ENCODE results near the gene SNX33.
"Not testable (repeated sequence)": the region's sequence is repeated elsewhere in the genome, so short reads cannot be mapped to it uniquely, and the experiment has no call there.

The SNX33 gene

DNA sequence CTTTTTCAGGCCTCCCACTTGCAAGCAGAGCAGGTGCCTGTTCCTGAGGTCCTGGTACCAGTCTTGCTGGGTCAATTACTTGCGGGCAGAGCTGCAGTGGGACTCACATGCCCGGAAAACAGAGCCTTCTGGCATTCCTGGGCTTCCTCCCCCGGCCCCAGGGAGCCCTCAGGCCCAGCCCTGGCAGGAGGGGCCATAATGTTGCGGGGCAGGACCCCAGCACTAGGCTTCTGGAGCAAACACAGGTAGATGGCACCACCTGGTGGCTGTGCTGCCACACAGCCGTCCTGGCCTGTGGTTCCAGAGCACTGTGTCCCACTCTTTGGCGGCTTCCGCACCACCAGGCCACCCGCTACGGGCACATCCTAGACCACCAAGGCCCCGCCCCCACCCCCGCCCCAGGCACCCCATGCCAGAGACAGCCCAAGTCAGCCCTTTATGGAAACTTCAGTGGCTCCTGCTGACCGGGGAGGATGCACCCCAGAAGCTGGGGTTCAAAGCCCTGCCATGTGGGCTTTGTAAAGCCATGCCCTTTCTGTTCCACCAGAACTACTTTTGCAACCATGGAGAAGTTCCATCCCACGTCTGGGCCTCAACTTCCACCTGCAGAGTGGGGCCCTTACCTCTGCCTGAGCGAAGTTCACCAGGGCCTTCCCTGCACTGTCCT lies 36.1 kb downstream of the SNX33 start:
- DNase-seq (ENCODE audit: low spot score), result peak; percentile 91

- no peak for DNase-seq (ENCODE audit: low spot score)
These were observed 36.9 kb downstream of the SNX33 start for GRCh38 chr15:75684648-75685047.

DNA sequence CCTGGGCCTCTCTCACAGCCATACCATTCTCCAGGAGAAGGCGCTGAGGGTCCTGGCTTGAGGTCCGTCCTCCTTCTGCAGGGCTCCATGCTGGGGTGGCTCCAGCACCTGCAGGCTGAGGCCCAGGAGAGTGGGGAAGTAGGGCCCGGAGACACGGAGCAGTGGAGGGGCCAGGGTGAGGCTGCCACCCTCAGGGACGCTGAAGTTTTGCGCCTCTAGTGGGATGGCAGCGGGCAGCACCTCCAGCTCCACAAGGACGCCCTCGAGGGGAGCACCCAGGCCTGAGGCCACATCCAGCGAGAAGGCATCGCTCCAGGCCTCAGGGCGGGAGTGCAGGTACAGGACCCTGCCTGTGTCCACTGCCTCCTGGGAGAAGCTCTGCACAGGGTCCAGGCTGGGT lies 37.5 kb downstream of the SNX33 start:
- no peak for DNase-seq (ENCODE audit: low spot score)

DNA sequence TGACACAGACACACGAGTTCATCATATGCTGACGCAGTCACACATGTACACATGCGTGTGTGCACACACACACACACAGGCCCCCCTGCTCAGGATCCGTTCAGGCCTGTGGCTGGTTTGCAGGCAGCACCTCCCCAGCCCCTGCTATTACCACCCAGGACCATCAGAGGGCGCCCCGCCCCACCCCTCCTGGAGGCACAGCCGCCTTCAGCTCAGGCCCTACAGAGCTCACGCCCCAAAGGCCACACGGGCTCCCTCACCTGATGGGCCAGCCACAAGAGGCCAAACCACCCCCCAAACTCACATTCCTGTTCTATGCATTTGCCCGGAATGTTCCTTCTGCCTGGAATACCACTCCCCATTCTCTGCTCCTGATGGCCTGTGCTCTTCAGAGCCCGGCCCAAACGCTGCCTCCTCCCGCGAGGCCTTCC lies 38.5 kb downstream of the SNX33 start:
- peak; percentile 79 for DNase-seq (ENCODE audit: low spot score)

- no peak for DNase-seq (ENCODE audit: low spot score)
These were observed 40.0 kb downstream of the SNX33 start for GRCh38 chr15:75687486-75688277.

DNA sequence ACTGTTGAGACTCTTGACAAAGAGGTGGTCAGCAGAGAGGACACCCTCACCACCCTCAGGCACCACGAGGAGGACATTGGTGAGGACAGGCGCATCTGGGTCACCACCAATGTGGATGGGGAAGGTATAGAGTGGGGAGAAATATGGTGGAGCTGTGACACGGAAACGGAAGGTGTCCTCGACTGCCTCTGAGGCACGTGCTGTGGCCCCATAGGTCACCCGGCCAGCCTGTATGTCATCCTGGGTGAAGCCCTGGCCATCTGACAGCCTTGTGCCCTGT lies 40.5 kb downstream of the SNX33 start:
- DNase-seq (ENCODE audit: low spot score), result no peak

DNA sequence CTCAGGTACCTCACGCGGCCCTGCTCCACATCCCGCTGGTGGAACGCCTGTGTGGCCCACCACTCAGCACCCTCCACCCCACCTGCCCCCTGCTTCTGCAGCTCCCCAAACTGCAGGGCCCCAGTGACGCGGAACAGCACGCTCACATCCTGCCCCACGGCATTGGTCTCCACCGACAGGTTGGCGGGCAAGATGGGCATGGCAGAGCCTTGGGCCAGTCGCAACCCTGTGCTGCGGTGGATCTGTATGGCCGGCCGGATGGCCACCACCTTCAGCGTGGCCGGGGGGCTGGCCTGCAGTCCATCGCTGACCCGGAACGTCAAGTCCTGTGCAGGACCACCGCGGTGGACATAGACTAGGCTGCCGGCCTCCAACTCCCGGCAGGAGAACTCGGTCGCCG lies 41.1 kb downstream of the SNX33 start:
- DNase-seq (ENCODE audit: low spot score), result no peak

- not testable (repeated sequence) for DNase-seq (ENCODE audit: low spot score)
These were observed 41.7 kb downstream of the SNX33 start for GRCh38 chr15:75689429-75689828.

GRCh38 chr15:75692311-75692710 lies 44.6 kb downstream of the SNX33 start:
- DNase-seq (ENCODE audit: low spot score), result not testable (repeated sequence)

- not testable (repeated sequence) for DNase-seq (ENCODE audit: low spot score)
These were observed 45.3 kb downstream of the SNX33 start for GRCh38 chr15:75693028-75693427.

- no peak for DNase-seq (ENCODE audit: low spot score)
These were observed 46.0 kb downstream of the SNX33 start for GRCh38 chr15:75693501-75694240.

- peak; percentile 73 for DNase-seq (ENCODE audit: low spot score)
These were observed 46.8 kb downstream of the SNX33 start for GRCh38 chr15:75694241-75695182.

- DNase-seq (ENCODE audit: low spot score), result no peak
These were observed 47.5 kb downstream of the SNX33 start for GRCh38 chr15:75695220-75695619.

GRCh38 chr15:75695634-75696310 lies 48.1 kb downstream of the SNX33 start:
- DNase-seq (ENCODE audit: low spot score), result no peak

DNA sequence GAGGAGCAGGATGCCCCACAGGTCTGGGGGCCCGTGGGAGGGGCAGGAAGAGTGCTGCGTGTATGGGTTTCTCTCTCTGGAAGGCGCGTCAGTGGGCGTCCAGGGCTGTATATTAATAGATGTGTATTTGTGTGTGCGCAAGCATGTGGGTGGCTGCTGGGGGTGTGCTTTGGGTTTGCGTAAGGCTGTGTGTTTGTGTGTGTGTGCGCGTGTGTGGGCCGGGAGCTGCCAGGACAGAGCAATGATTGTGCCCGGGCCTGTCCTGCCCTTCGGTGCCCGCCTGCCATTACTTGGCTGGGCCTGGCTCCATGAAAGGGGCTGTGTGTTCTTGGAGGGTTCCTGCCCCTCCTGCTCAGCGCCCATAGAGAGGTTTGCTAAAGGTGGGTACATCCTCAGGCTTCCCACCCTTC lies 48.6 kb downstream of the SNX33 start:
- no peak for DNase-seq (ENCODE audit: low spot score)

DNA sequence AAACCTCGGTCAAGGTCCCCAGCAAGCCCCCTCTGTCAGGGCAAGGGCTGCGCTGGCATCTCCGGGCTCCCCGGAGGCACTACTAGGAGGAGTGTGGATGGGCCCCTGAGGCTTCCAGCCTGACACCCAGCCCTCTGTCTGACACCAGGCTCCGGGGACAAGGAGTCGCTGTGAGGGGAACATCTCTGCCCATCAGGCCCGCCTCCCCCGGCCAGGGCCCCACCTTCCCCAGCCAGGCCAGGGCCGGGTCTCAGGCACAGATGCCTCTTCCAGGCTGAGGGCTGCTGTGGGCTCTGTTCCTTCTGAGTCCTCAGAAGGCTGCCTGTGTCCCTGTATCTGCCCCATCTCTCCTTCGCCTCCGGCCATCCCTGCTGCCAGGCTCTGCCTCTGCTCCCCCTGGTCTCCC lies 49.1 kb downstream of the SNX33 start:
- DNase-seq (ENCODE audit: low spot score), result no peak

DNA sequence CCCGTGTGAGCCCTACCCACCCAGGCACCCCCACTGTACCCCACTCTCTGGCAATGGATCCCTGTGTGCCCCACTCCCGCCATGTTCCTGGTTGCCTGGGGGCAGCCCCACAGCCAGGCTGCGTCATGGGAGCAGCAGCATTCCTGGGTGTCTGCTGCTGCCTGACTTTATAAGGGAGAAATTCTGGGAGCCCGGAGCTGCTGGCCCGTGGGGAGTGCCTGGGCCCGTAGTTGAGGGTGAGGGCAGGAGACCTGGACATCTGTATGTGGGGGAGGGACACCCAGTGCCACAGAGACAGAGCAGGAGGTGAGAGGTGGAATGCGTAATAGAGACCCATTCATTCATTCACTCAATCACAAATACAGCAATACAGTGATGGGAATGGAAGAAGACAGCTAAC lies 49.8 kb downstream of the SNX33 start:
- DNase-seq (ENCODE audit: low spot score), result no peak

DNA sequence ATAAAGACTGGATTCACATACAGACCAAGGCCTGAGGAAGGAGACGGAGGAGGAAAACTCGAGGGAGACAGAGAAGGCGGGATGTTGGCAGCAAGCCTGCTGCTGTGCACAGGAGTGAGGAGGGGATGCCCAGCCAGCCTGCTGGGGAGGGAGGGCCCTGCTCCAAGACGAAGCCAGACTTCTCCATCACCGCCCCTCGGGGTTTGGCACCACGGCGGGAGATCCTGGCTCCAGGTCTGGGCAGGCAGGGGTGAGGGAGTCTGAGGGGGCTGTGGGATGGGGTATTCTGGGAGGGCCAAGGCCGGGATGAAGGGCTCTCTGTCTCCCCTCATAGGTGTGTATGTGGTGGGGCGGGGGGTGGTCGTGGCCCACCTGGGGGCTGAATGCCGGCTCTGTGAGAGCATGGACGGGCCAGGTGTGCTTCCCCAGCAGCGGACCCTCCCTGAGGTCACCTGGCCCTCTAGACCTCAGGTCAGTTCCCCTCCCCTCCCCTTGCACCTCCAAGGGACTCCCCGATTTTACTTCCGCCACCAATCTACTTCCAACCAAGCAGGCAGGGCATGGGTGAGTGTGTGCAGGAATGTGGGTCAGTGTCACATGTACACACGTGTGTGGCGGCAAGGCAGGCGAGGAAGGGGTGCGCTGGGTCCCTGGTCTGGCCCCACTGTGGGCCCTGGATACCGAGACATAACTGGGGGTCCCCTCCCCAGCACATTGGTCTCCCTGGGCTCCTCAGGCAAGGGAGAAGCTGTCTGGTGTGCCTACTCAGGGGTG lies 50.4 kb downstream of the SNX33 start:
- not testable (repeated sequence) for DNase-seq (ENCODE audit: low spot score)

GRCh38 chr15:75699517-75699916 lies 51.8 kb downstream of the SNX33 start:
- DNase-seq (ENCODE audit: low spot score), result not testable (repeated sequence)

Measured in iPS-NIHi11 (cell line).